Osteocyte (in vitro differentiated cells): ENCODE measurements around the gene KBTBD2. TPM values are rescaled to one million over a fixed set of nuclear protein-coding genes. Genes with fewer than 3 reads are reported as not detected.

Experiments
- DNase-seq: peaks from one replicate; pipeline ENCODE4 v3.0.0; 2021; ENCODE audit warnings: mixed read lengths; ENCODE audit not compliant: unreplicated experiment; ENCODE audit errors: extremely low spot score
- H3K27ac Mint-ChIP-seq: one replicate; pipeline ENCODE4 v1.8.0; 2021; ENCODE audit warnings: mild to moderate bottlenecking, mixed read lengths; ENCODE audit not compliant: unreplicated experiment
- H3K27me3 Mint-ChIP-seq: one replicate; pipeline ENCODE4 v1.8.0; 2021; ENCODE audit warnings: mixed read lengths; ENCODE audit not compliant: unreplicated experiment
- H3K36me3 Mint-ChIP-seq: one replicate; pipeline ENCODE4 v1.8.0; 2021; ENCODE audit warnings: mixed read lengths; ENCODE audit not compliant: unreplicated experiment
- H3K4me1 Mint-ChIP-seq: one replicate; pipeline ENCODE4 v1.8.0; 2021; ENCODE audit warnings: mixed read lengths; ENCODE audit not compliant: unreplicated experiment
- H3K4me3 Mint-ChIP-seq: one replicate; pipeline ENCODE4 v1.8.0; 2021; ENCODE audit warnings: mild to moderate bottlenecking, moderate library complexity, mixed read lengths; ENCODE audit not compliant: unreplicated experiment
- H3K9me3 Mint-ChIP-seq: one replicate; pipeline ENCODE4 v1.8.0; 2021; ENCODE audit warnings: mixed read lengths; ENCODE audit not compliant: unreplicated experiment
- total RNA-seq: library from RNA; stranded (reverse); gene quantifications from 2 replicates; pipeline ENCODE4 v1.2.1, GENCODE V29; 2021
- TF ChIP-seq, protein P1 (sequence below): fragments of 200-600 bp; sonication (generic); IDR thresholded peaks from 2 replicates; pipeline ENCODE4 v1.5.0; 2021; ENCODE audit warnings: antibody characterized with exemption, mild to moderate bottlenecking, moderate library complexity

The KBTBD2 gene
- total RNA-seq, 1 donor from 2014 or later, result 33.9 TPM

GRCh38 chr7:32893722-32894121 is 2.2 kb upstream of the KBTBD2 start:
- DNase-seq, result no peak
- Mint-ChIP-seq H3K36me3 (no peaks in the 10 kb centered on the region), H3K27me3 (no peaks in the 10 kb centered on the region), H3K9me3 (no peaks in the 10 kb centered on the region), H3K27ac (peak overlapping the region; percentile 98), H3K4me1 (peaks cover 26% of the 10 kb centered on the region), H3K4me3 (no peak overlapping the region)
- TF ChIP-seq, protein P1, sequence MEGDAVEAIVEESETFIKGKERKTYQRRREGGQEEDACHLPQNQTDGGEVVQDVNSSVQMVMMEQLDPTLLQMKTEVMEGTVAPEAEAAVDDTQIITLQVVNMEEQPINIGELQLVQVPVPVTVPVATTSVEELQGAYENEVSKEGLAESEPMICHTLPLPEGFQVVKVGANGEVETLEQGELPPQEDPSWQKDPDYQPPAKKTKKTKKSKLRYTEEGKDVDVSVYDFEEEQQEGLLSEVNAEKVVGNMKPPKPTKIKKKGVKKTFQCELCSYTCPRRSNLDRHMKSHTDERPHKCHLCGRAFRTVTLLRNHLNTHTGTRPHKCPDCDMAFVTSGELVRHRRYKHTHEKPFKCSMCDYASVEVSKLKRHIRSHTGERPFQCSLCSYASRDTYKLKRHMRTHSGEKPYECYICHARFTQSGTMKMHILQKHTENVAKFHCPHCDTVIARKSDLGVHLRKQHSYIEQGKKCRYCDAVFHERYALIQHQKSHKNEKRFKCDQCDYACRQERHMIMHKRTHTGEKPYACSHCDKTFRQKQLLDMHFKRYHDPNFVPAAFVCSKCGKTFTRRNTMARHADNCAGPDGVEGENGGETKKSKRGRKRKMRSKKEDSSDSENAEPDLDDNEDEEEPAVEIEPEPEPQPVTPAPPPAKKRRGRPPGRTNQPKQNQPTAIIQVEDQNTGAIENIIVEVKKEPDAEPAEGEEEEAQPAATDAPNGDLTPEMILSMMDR, result no peak

DNA sequence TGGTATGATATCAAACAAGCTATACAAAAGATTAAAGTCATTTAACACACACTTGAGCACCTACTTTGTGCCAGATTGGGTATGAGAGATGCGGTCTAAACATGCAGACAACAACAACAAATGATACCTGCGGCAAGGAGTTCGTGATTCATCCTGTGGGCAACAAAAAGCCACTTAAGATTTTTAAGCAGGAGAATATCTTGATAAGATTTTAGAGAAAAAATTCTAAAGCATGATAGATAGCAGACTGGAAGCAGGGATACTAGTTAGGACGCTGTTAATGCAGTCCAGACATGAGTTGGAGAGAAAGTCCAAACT is 1.6 kb upstream of the KBTBD2 start:
- H3K9me3 Mint-ChIP-seq, result no peaks in the 10 kb centered on the region
- H3K4me3 Mint-ChIP-seq, result peak overlapping the region; percentile 89
- TF ChIP-seq, protein P1, result no peak
- no peak for DNase-seq
- peak overlapping the region; percentile 98 for H3K27ac Mint-ChIP-seq
- no peaks in the 10 kb centered on the region for H3K36me3 Mint-ChIP-seq
- peaks cover 32% of the 10 kb centered on the region for H3K4me1 Mint-ChIP-seq
- no peaks in the 10 kb centered on the region for H3K27me3 Mint-ChIP-seq

GRCh38 chr7:32892521-32893206 is 1.1 kb upstream of the KBTBD2 start:
- peak overlapping the region; percentile 98 for H3K27ac Mint-ChIP-seq
- peaks cover 37% of the 10 kb centered on the region for H3K4me1 Mint-ChIP-seq
- DNase-seq, result peak; percentile 84

GRCh38 chr7:32891800-32892520 is 400 bp upstream of the KBTBD2 start:
- H3K36me3 Mint-ChIP-seq, result no peaks in the 10 kb centered on the region
- H3K4me1 Mint-ChIP-seq, result peaks cover 44% of the 10 kb centered on the region
- peak overlapping the region; percentile 98 for H3K27ac Mint-ChIP-seq
- H3K9me3 Mint-ChIP-seq, result no peaks in the 10 kb centered on the region
- TF ChIP-seq, protein P1, result no peak
- peak overlapping the region; percentile 89 for H3K4me3 Mint-ChIP-seq
- DNase-seq, result peak; percentile 97
- no peaks in the 10 kb centered on the region for H3K27me3 Mint-ChIP-seq

More at GRCh38 chr7:32892521-32893206, 1.1 kb upstream of the KBTBD2 start:
- no peaks in the 10 kb centered on the region for H3K27me3 Mint-ChIP-seq
- H3K9me3 Mint-ChIP-seq, result no peaks in the 10 kb centered on the region
- peak overlapping the region; percentile 89 for H3K4me3 Mint-ChIP-seq
- TF ChIP-seq, protein P1, result no peak
- no peaks in the 10 kb centered on the region for H3K36me3 Mint-ChIP-seq

DNA sequence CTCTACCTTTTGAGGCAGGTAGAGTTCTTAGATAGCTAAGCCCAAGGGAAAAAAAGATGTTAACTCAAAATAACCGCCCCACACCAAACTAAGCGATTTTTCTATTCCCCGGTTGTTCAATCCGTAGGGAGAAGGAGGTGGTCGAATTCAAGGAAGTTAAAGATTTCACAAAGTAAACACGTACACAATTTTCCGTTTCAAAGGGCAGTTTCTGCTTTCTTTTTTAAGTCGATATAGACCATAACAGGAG is 842 bp downstream of the KBTBD2 start:
- Mint-ChIP-seq H3K4me1 (peaks cover 56% of the 10 kb centered on the region), H3K27ac (peak overlapping the region; percentile 98), H3K36me3 (no peaks in the 10 kb centered on the region), H3K9me3 (no peaks in the 10 kb centered on the region), H3K4me3 (peak overlapping the region; percentile 78), H3K27me3 (no peaks in the 10 kb centered on the region)
- no peak for DNase-seq
- TF ChIP-seq, protein P1, result no peak
